Right atrium auricular region (tissue), 2 donors: Measurements from ENCODE around the gene PTER. TPM values are rescaled to one million over a fixed set of nuclear protein-coding genes. Genes with fewer than 3 reads are reported as not detected.

Source experiments
- DNase-seq: peaks from one replicate; pipeline ENCODE4 v3.0.0-alpha.2; 2019; ENCODE audit warnings: low spot score
- H3K27ac ChIP-seq, 2 donors: fragments of 200-600 bp; sonication (generic); 1 replicate in 1 of 2; 2 replicates in 1 of 2; pipeline ENCODE4 v1.5.1; 2016 to 2019
- H3K27me3 ChIP-seq, 2 donors: fragments of 200-600 bp; sonication (generic); one replicate each; pipeline versions ENCODE4 v1.5.1 to v1.6.0; 2017 to 2019
- H3K36me3 ChIP-seq: fragments of 200-600 bp; sonication (generic); one replicate; pipeline ENCODE4 v1.5.1; 2016
- H3K4me1 ChIP-seq, 2 donors: fragments of 200-600 bp; sonication (generic); one replicate each; pipeline versions ENCODE4 v1.5.1 to v1.6.0; 2017 to 2019
- H3K4me3 ChIP-seq, 2 donors: fragments of 200-600 bp; sonication (generic); 1 replicate in 1 of 2; 2 replicates in 1 of 2; pipeline ENCODE4 v1.5.1; 2017 to 2019; ENCODE audit warnings: mild to moderate bottlenecking in 1 of 2, moderate library complexity in 1 of 2
- H3K9me3 ChIP-seq, 2 donors: fragments of 200-600 bp; sonication (generic); one replicate each; pipeline ENCODE4 v1.5.1; 2019
- CTCF ChIP-seq, 2 donors: fragments of 200-600 bp; sonication (generic); IDR thresholded peaks; one replicate each; pipeline ENCODE4 v1.5.1; 2019; ENCODE audit warnings: antibody characterized with exemption in 2 of 2
- total RNA-seq, 2 donors: library from RNA; depleted of rRNA; stranded (reverse); fragments of >200 nt; gene quantifications; one replicate each; pipeline ENCODE4 v1.1.0, GENCODE V29; 2016

The PTER gene
- total RNA-seq, 2 donors from 2014 or later: 7.5 to 15.2 TPM

DNA sequence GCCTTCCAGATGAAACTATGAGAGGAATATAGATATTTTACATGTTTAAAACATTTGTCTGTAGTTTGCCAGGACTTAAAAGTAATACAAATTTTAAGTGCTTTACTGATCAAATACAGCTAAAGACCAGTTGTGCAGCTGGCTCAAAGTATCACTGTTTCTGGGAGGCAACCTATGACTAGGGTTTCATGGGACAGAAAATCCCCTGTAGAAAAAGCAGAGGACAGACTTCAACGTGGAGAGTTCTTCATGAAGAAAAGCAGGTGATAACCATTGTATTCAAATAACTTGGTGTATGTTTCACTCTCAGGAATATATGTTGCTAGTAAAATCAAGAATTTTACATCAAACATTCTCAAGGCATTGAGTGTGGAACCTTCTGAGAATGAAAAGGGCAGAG lies 40.9 kb downstream of the PTER start:
- DNase-seq: no peak
- Histone ChIP-seq H3K9me3 (no peaks in the 10 kb centered on the region), H3K27me3 (no peaks in the 10 kb centered on the region), H3K27ac (no peak overlapping the region), H3K4me1 (no peaks in the 10 kb centered on the region), H3K4me3 (no peak overlapping the region), H3K36me3 (no peaks in the 10 kb centered on the region)
- no peak for TF ChIP-seq CTCF (IDR thresholded peaks at IDR 0.05)

DNA sequence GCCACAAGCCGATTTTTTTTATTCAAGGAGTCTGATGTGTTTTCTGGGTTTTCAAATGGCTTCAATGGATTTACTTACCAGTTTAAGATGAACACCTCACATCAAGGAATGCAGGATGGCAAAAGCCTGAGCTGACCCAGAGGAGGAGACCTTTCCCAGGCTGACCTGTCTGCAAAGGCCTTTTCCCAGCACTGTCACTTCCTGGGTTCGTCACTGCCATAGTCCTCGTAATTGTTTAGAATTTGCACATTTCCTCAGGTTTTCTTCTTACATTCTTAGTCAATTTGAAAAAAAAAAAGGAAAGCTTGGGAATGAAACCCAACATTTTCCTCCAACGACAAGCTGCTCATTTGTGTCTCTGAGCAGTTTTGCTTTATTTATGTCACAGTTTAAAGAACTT lies 42.0 kb downstream of the PTER start:
- Histone ChIP-seq H3K4me1 (no peaks in the 10 kb centered on the region), H3K27me3 (no peaks in the 10 kb centered on the region), H3K9me3 (no peaks in the 10 kb centered on the region), H3K27ac (no peak overlapping the region), H3K36me3 (no peaks in the 10 kb centered on the region), H3K4me3 (no peak overlapping the region)
- no peak for DNase-seq
- TF ChIP-seq CTCF (IDR thresholded peaks at IDR 0.05): no peak

DNA sequence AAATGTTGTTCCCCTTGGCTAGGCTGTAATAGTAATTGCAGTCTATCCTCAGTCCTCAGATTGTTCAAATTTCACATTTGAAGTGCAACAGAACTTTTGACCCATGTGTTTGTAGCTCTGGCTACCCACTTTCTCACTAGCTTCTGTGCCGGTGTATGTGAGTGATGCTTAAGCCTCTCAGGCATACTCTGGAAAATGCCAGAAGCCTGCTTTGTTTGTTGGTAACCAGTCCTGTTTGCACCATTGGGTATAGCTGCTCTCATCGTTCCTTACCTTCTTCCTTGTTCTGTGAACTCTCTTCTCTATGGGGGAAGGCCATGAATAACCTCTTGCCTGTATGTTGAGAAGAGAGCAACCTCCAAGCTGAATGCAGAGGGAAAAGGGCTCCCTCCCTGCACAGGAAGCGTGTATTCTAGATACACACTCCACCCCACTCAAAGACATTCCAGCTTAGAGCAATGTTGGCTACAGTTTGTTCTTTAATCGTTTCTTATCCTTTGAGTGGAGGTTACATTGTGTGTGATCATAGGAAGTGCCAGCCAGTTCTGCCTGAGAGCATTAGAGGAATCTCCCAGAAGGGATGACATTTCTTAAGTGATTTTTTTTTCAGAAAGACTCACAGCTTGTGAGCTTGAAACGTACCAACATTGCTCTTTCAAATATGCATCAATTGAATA lies 44.4 kb downstream of the PTER start:
- no peak for TF ChIP-seq CTCF (IDR thresholded peaks at IDR 0.05)
- Histone ChIP-seq H3K4me3 (no peak overlapping the region), H3K4me1 (no peaks in the 10 kb centered on the region), H3K27me3 (no peaks in the 10 kb centered on the region), H3K27ac (no peak overlapping the region), H3K9me3 (no peaks in the 10 kb centered on the region), H3K36me3 (peaks cover 5% of the 10 kb centered on the region)
- no peak for DNase-seq

DNA sequence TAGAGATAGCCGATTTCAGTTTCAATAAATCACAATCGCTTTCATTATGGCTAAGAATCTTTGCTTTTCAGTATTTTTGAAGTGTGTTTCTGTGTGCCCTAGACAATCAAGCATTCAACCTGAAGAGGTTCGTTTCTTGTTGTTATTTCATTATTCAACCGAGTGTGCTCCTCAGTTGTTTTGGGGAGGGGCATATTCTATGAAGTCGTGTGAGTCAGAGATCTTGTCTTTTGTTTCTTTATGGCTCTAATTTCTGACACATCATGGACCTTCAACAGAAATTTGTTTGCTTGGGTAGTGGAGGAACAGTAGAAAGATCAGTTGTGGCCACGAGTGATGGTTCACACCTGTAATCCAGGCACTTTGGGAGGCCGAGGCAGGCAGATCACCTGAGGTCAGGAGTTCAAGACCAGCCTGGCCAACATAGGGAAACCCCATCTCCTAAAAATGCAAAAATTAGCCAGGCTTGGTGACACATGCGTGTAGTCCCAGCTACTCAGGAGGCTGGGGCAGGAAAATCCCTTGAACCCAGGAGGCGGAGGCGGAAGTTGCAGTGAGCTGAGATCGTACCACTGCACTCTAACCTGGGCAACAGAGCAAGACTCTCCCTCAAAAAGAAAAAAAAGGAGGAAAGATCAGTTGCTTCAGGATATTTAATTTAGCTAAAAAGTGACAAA lies 46.6 kb downstream of the PTER start:
- TF ChIP-seq CTCF (IDR thresholded peaks at IDR 0.05): no peak

GRCh38 chr10:16490511-16490910 lies 53.7 kb downstream of the PTER start:
- no peak overlapping the region for H3K4me3 ChIP-seq
- TF ChIP-seq CTCF (IDR thresholded peaks at IDR 0.05): no peak
- peaks cover 0 to 5% of the 10 kb centered on the region in 2 donors for H3K4me1 ChIP-seq
- DNase-seq: no peak
- no peaks in the 10 kb centered on the region for H3K9me3 ChIP-seq
- no peak overlapping the region for H3K27ac ChIP-seq
- peaks cover 15% of the 10 kb centered on the region for H3K36me3 ChIP-seq
- no peaks in the 10 kb centered on the region for H3K27me3 ChIP-seq

More for the DNA sequence above, 46.6 kb downstream of the PTER start:
- H3K4me3 ChIP-seq: no peak overlapping the region
- no peaks in the 10 kb centered on the region for H3K4me1 ChIP-seq
- no peak overlapping the region for H3K27ac ChIP-seq
- no peak for DNase-seq
- H3K27me3 ChIP-seq: no peaks in the 10 kb centered on the region
- H3K36me3 ChIP-seq: peaks cover 19% of the 10 kb centered on the region
- H3K9me3 ChIP-seq: no peaks in the 10 kb centered on the region
